22Rv1 (cell line): ENCODE data around the gene TBC1D3L.
"Not testable (repeated sequence)": the region's sequence is repeated elsewhere in the genome, so short reads cannot be mapped to it uniquely, and the experiment has no call there.

Source experiments
- H3K27ac ChIP-seq: fragments of 450-650 bp; 2 replicates; pipeline ENCODE4 v1.5.1; 2017

Gene TBC1D3L

GRCh38 chr17:37988960-37989359 lies at the start of gene TBC1D3L:
Gene TBC1D3L (minus strand): TSS chr17:37989060. CDS start chr17:37987520, 1,540 bp downstream.
- not testable (repeated sequence) for H3K27ac ChIP-seq

- H3K27ac ChIP-seq: not testable (repeated sequence)
Observed at GRCh38 chr17:38003676-38004075, 14.8 kb upstream of the TBC1D3L start, which contains the start of gene TBC1D3D. Gene TBC1D3D (plus strand): TSS chr17:38003976. CDS start chr17:38005561, 1,585 bp downstream.
